Measurements from ENCODE around the gene ADGRG1.

The ADGRG1 gene

GRCh38 chr16:57645691-57646387, 17.4 kb downstream of the ADGRG1 start:
- no peaks in the 10 kb centered on the region for H4K20me1 ChIP-seq (ENCODE audit: insufficient read depth, low read length)
- no peak overlapping the region for H3K4me3 ChIP-seq (ENCODE audit: low read length)
- H3K9me3 ChIP-seq (replicated peaks; ENCODE audit: insufficient read depth, low read length) = no peaks in the 10 kb centered on the region
- no peaks in the 10 kb centered on the region for H3K27me3 ChIP-seq (replicated peaks; ENCODE audit: insufficient read depth, low read length)
- no peaks in the 10 kb centered on the region for H3K79me2 ChIP-seq (ENCODE audit: low read length)
- no peak overlapping the region for H3K27ac ChIP-seq (ENCODE audit: low read length)
- H3K9me2 ChIP-seq (replicated peaks; ENCODE audit: insufficient read depth, low read length) = no peaks in the 10 kb centered on the region
- no peak for DNase-seq
- H3K9ac ChIP-seq (ENCODE audit: low read length) = no peak overlapping the region
- peaks cover 14% of the 10 kb centered on the region for H3K4me1 ChIP-seq (ENCODE audit: low read length)
- no peak overlapping the region for H3K4me2 ChIP-seq (ENCODE audit: low read depth, low read length)
- TF ChIP-seq EZH2phosphoT487 (IDR thresholded peaks at IDR 0.05; ENCODE audit: low read length) = no peak
- TF ChIP-seq, protein P1, sequence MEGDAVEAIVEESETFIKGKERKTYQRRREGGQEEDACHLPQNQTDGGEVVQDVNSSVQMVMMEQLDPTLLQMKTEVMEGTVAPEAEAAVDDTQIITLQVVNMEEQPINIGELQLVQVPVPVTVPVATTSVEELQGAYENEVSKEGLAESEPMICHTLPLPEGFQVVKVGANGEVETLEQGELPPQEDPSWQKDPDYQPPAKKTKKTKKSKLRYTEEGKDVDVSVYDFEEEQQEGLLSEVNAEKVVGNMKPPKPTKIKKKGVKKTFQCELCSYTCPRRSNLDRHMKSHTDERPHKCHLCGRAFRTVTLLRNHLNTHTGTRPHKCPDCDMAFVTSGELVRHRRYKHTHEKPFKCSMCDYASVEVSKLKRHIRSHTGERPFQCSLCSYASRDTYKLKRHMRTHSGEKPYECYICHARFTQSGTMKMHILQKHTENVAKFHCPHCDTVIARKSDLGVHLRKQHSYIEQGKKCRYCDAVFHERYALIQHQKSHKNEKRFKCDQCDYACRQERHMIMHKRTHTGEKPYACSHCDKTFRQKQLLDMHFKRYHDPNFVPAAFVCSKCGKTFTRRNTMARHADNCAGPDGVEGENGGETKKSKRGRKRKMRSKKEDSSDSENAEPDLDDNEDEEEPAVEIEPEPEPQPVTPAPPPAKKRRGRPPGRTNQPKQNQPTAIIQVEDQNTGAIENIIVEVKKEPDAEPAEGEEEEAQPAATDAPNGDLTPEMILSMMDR (IDR thresholded peaks at IDR 0.05; ENCODE audit: low read length) = no peak
- no peak for TF ChIP-seq EZH2 (optimal IDR thresholded peaks at IDR 0.05; ENCODE audit: low read depth, low read length)
- peaks cover 11% of the 10 kb centered on the region for H3F3A ChIP-seq (ENCODE audit: insufficient read depth, low read length)
- H3K36me3 ChIP-seq (replicated peaks; ENCODE audit: insufficient read depth, low read length) = no peaks in the 10 kb centered on the region
- no peak overlapping the region for H2AFZ ChIP-seq (ENCODE audit: low read length)

- no peak overlapping the region for H3K9ac ChIP-seq (ENCODE audit: low read length)
- no peak overlapping the region for H3K4me2 ChIP-seq (ENCODE audit: low read depth, low read length)
- H3K4me3 ChIP-seq (ENCODE audit: low read length) = no peak overlapping the region
- peaks cover 11% of the 10 kb centered on the region for H3F3A ChIP-seq (ENCODE audit: insufficient read depth, low read length)
- H3K27ac ChIP-seq (ENCODE audit: low read length) = no peak overlapping the region
- H3K4me1 ChIP-seq (ENCODE audit: low read length) = peaks cover 14% of the 10 kb centered on the region
- H3K36me3 ChIP-seq (replicated peaks; ENCODE audit: insufficient read depth, low read length) = no peaks in the 10 kb centered on the region
- H3K9me2 ChIP-seq (replicated peaks; ENCODE audit: insufficient read depth, low read length) = no peaks in the 10 kb centered on the region
- TF ChIP-seq, protein P1 (IDR thresholded peaks at IDR 0.05; ENCODE audit: low read length) = no peak
- TF ChIP-seq EZH2 (optimal IDR thresholded peaks at IDR 0.05; ENCODE audit: low read depth, low read length) (no peak), EZH2phosphoT487 (IDR thresholded peaks at IDR 0.05; ENCODE audit: low read length) (no peak)
- DNase-seq = no peak
- H2AFZ ChIP-seq (ENCODE audit: low read length) = no peak overlapping the region
- no peaks in the 10 kb centered on the region for H3K27me3 ChIP-seq (replicated peaks; ENCODE audit: insufficient read depth, low read length)
- no peaks in the 10 kb centered on the region for H3K79me2 ChIP-seq (ENCODE audit: low read length)
- no peaks in the 10 kb centered on the region for H4K20me1 ChIP-seq (ENCODE audit: insufficient read depth, low read length)
- no peaks in the 10 kb centered on the region for H3K9me3 ChIP-seq (replicated peaks; ENCODE audit: insufficient read depth, low read length)
These were observed 18.1 kb downstream of the ADGRG1 start for GRCh38 chr16:57646388-57647039.

- Histone ChIP-seq H3K9ac (ENCODE audit: low read length) (no peak overlapping the region), H3K4me2 (ENCODE audit: low read depth, low read length) (no peak overlapping the region), H3K9me3 (replicated peaks; ENCODE audit: insufficient read depth, low read length) (no peaks in the 10 kb centered on the region), H2AFZ (ENCODE audit: low read length) (no peak overlapping the region), H3K9me2 (replicated peaks; ENCODE audit: insufficient read depth, low read length) (no peaks in the 10 kb centered on the region), H4K20me1 (ENCODE audit: insufficient read depth, low read length) (no peaks in the 10 kb centered on the region), H3K27ac (ENCODE audit: low read length) (peak overlapping the region; percentile 63; the same call in 1 of the 2 replicates), H3K36me3 (replicated peaks; ENCODE audit: insufficient read depth, low read length) (no peaks in the 10 kb centered on the region), H3K4me3 (ENCODE audit: low read length) (no peak overlapping the region), H3K79me2 (ENCODE audit: low read length) (no peaks in the 10 kb centered on the region), H3K27me3 (replicated peaks; ENCODE audit: insufficient read depth, low read length) (no peaks in the 10 kb centered on the region), H3K4me1 (ENCODE audit: low read length) (peaks cover 14% of the 10 kb centered on the region), H3F3A (ENCODE audit: insufficient read depth, low read length) (peaks cover 11% of the 10 kb centered on the region)
- TF ChIP-seq EZH2phosphoT487 (IDR thresholded peaks at IDR 0.05; ENCODE audit: low read length) = no peak
- TF ChIP-seq, protein P1 (IDR thresholded peaks at IDR 0.05; ENCODE audit: low read length) = no peak
- TF ChIP-seq EZH2 (optimal IDR thresholded peaks at IDR 0.05; ENCODE audit: low read depth, low read length) = no peak
- no peak for DNase-seq
These were observed 18.9 kb downstream of the ADGRG1 start for GRCh38 chr16:57647136-57647875.
